H9 (cell line): Measurements from ENCODE around the gene ST6GALNAC3. TPM values are rescaled to one million over a fixed set of nuclear protein-coding genes. Genes with fewer than 3 reads are reported as not detected.

ENCODE experiments used
- DNase-seq: peaks from one replicate; pipeline ENCODE4 v3.0.0-alpha.2; 2017
- H2AFZ ChIP-seq: one replicate; pipeline ENCODE4 v1.6.1; 2013; ENCODE audit warnings: mild to moderate bottlenecking, low read length, control low read depth, moderate library complexity
- H2AK5ac ChIP-seq: 2 replicates; pipeline ENCODE4 v1.6.1; 2013; ENCODE audit warnings: low read length, control low read depth, mixed read lengths; ENCODE audit not compliant: insufficient read length
- H2BK120ac ChIP-seq: one replicate; pipeline ENCODE4 v1.6.1; 2013; ENCODE audit warnings: low read depth, mild to moderate bottlenecking, low read length, control low read depth, inconsistent platforms; ENCODE audit not compliant: poor library complexity, severe bottlenecking
- H2BK12ac ChIP-seq: 2 replicates; pipeline ENCODE4 v1.6.1; 2013; ENCODE audit warnings: low read length, control low read depth, mixed read lengths, low read depth; ENCODE audit not compliant: insufficient read length
- H2BK15ac ChIP-seq: 2 replicates; pipeline ENCODE4 v1.6.1; 2013; ENCODE audit warnings: low read depth, low read length, control low read depth
- H2BK20ac ChIP-seq: one replicate; pipeline ENCODE4 v1.6.1; 2013; ENCODE audit warnings: low read depth, mild to moderate bottlenecking, low read length, control low read depth, inconsistent platforms; ENCODE audit not compliant: poor library complexity, severe bottlenecking
- H2BK5ac ChIP-seq: 2 replicates; pipeline ENCODE4 v1.6.1; 2013; ENCODE audit warnings: low read length, control low read depth, mixed read lengths; ENCODE audit not compliant: insufficient read length
- H3K14ac ChIP-seq: 2 replicates; pipeline ENCODE4 v1.6.1; 2013; ENCODE audit warnings: low read length, control low read depth; ENCODE audit not compliant: insufficient read depth
- H3K18ac ChIP-seq: 2 replicates; pipeline ENCODE4 v1.6.1; 2013; ENCODE audit warnings: low read depth, mild to moderate bottlenecking, mixed read lengths, low read length, control low read depth; ENCODE audit not compliant: insufficient read length
- H3K23ac ChIP-seq: 2 replicates; pipeline ENCODE4 v1.6.1; 2013; ENCODE audit warnings: low read length, control low read depth, mixed read lengths, low read depth; ENCODE audit not compliant: insufficient read length
- H3K23me2 ChIP-seq: 2 replicates; pipeline ENCODE4 v1.6.1; 2013; ENCODE audit warnings: low read depth, mild to moderate bottlenecking, mixed read lengths, low read length, control low read depth; ENCODE audit not compliant: insufficient read length, poor library complexity, severe bottlenecking
- H3K27ac ChIP-seq: 2 replicates; pipeline ENCODE4 v1.5.1; 2013; ENCODE audit warnings: low read length, control low read depth, mixed read lengths, low read depth; ENCODE audit not compliant: insufficient read length
- H3K27me3 ChIP-seq: 2 replicates; pipeline ENCODE4 v1.6.1; 2013; ENCODE audit warnings: low read length, control low read depth, inconsistent platforms; ENCODE audit not compliant: insufficient read depth
- H3K4ac ChIP-seq: 2 replicates; pipeline ENCODE4 v1.6.1; 2013; ENCODE audit warnings: low read depth, mild to moderate bottlenecking, control low read depth, inconsistent platforms, low read length, moderate library complexity
- H3K4me1 ChIP-seq: 2 replicates; pipeline ENCODE4 v1.6.1; 2013; ENCODE audit warnings: low read length, control low read depth, inconsistent platforms; ENCODE audit not compliant: insufficient read depth
- H3K4me2 ChIP-seq: 2 replicates; pipeline ENCODE4 v1.6.1; 2013; ENCODE audit warnings: low read length, control low read depth, mixed read lengths; ENCODE audit not compliant: insufficient read length, insufficient read depth
- H3K56ac ChIP-seq: 2 replicates; pipeline ENCODE4 v1.6.1; 2013; ENCODE audit warnings: low read depth, mild to moderate bottlenecking, mixed read lengths, low read length, control low read depth; ENCODE audit not compliant: insufficient read length
- H3K79me1 ChIP-seq: 2 replicates; pipeline ENCODE4 v1.6.1; 2013; ENCODE audit warnings: low read depth, mild to moderate bottlenecking, moderate library complexity, low read length, control low read depth, inconsistent platforms; ENCODE audit not compliant: insufficient read depth, poor library complexity, severe bottlenecking
- H3K79me2 ChIP-seq: 2 replicates; pipeline ENCODE4 v1.6.1; 2013; ENCODE audit warnings: low read length, control low read depth, inconsistent platforms; ENCODE audit not compliant: insufficient read depth
- H3K9ac ChIP-seq: 2 replicates; pipeline ENCODE4 v1.6.1; 2013; ENCODE audit warnings: low read length, control low read depth, mixed read lengths; ENCODE audit not compliant: insufficient read length; ENCODE audit errors: extremely low read depth
- H3K9me3 ChIP-seq: one replicate; pipeline ENCODE4 v1.6.1; 2013; ENCODE audit warnings: low read depth, low read length, inconsistent platforms; ENCODE audit not compliant: control insufficient read depth
- H3T11ph ChIP-seq: one replicate; pipeline ENCODE4 v1.6.1; 2013; ENCODE audit warnings: mild to moderate bottlenecking, low read length, control low read depth, inconsistent platforms
- H4K20me1 ChIP-seq: one replicate; pipeline ENCODE4 v1.6.1; 2013; ENCODE audit not compliant: control insufficient read depth, insufficient read length, insufficient read depth
- H4K5ac ChIP-seq: 2 replicates; pipeline ENCODE4 v1.6.1; 2013; ENCODE audit warnings: low read depth, mild to moderate bottlenecking, mixed read lengths, low read length, control low read depth; ENCODE audit not compliant: insufficient read length
- H4K8ac ChIP-seq: replicated peaks from 2 replicates; pipeline ENCODE4 v1.6.1; 2013; ENCODE audit warnings: low read length, control low read depth, mixed read lengths, low read depth; ENCODE audit not compliant: insufficient read length
- H4K91ac ChIP-seq: 2 replicates; pipeline ENCODE4 v1.6.1; 2013; ENCODE audit warnings: low read depth, mild to moderate bottlenecking, moderate library complexity, mixed read lengths, low read length, control low read depth; ENCODE audit not compliant: insufficient read length
- H3K27ac Mint-ChIP-seq, 3 experiments: 2 replicates in 2 of 3; 3 replicates in 1 of 3; pipeline ENCODE4 v1.8.0; 2020 to 2021; ENCODE audit warnings: mixed read lengths in 3 of 3, mild to moderate bottlenecking in 1 of 3, moderate library complexity in 1 of 3
- H3K27me3 Mint-ChIP-seq: 2 replicates; pipeline ENCODE4 v1.8.0; 2021; ENCODE audit warnings: low read depth, mild to moderate bottlenecking, moderate library complexity, mixed read lengths
- H3K36me3 Mint-ChIP-seq, 3 experiments: 2 replicates in 2 of 3; 3 replicates in 1 of 3; pipeline ENCODE4 v1.8.0; 2020 to 2021; ENCODE audit warnings: low read depth in 3 of 3, mixed read lengths in 3 of 3; ENCODE audit not compliant: insufficient read depth in 1 of 3
- H3K4me1 Mint-ChIP-seq, 2 experiments: 2 replicates each; pipeline ENCODE4 v1.8.0; 2020; ENCODE audit warnings: mixed read lengths in 2 of 2
- H3K4me3 Mint-ChIP-seq, 2 experiments: 2 replicates in 1 of 2; 3 replicates in 1 of 2; pipeline ENCODE4 v1.8.0; 2020 to 2021; ENCODE audit warnings: mild to moderate bottlenecking in 2 of 2, mixed read lengths in 2 of 2, moderate library complexity in 1 of 2
- H3K9me3 Mint-ChIP-seq, 2 experiments: 2 replicates in 1 of 2; 3 replicates in 1 of 2; pipeline ENCODE4 v1.8.0; 2020; ENCODE audit warnings: mild to moderate bottlenecking in 2 of 2, mixed read lengths in 2 of 2, moderate library complexity in 1 of 2
- WGBS: extraction: QIAGEN DNeasy Blood & Tissue Kit; methylation state at CpG from one replicate; pipeline ENCODE4 v1.1.7; 2013; ENCODE audit warnings: missing lambda C conversion rate, low lambda C conversion rate, mixed read lengths; ENCODE audit not compliant: insufficient read length; ENCODE audit errors: extremely low coverage; 5-methylcytosine and 5-hydroxymethylcytosine counted together
- total RNA-seq: library from RNA; stranded (reverse); gene quantifications from 2 replicates; pipeline ENCODE4 v1.2.1, GENCODE V29; 2021
- TF ChIP-seq, protein P1 (sequence below): fragments of 200-600 bp; sonication (generic); conservative IDR thresholded peaks from 3 replicates; pipeline ENCODE4 v1.8.0; 2021; ENCODE audit warnings: antibody characterized with exemption, mild to moderate bottlenecking

The ST6GALNAC3 gene
- total RNA-seq, 1 experiment from 2014 or later = 11.2 TPM

DNA sequence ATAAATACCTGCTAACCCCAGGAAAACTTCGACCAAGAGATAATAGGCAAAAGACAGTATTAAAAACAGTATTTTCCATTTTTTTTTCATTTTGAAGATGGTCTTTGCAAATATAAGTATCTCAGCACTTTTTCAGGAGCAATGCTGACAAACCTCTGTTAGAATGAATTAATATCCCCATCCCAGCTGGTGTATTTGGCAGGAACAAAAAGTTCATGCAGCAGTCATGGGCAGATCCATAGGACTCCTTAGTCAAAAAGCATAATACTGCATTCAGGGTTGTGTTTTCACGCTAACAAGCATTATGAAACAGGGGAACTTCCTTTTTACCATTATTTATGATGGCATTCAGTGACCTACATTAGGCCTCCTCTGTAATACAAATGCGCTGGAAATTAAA lies 344.0 kb downstream of the ST6GALNAC3 start:
- Histone ChIP-seq H3K18ac (no peak overlapping the region), H2BK20ac (no peak overlapping the region), H3K79me1 (no peaks in the 10 kb centered on the region), H4K5ac (no peak overlapping the region), H3T11ph (no peak overlapping the region), H2AFZ (no peak overlapping the region), H2AK5ac (no peak overlapping the region), H3K4me1 (no peaks in the 10 kb centered on the region; the same call in 1 of the 2 replicates), H3K9me3 (no peaks in the 10 kb centered on the region), H3K27ac (no peak overlapping the region), H3K4ac (no peak overlapping the region), H3K27me3 (no peaks in the 10 kb centered on the region), H2BK15ac (no peak overlapping the region), H3K9ac (no peak overlapping the region), H2BK5ac (no peak overlapping the region), H2BK120ac (no peak overlapping the region), H3K4me2 (no peak overlapping the region), H4K20me1 (no peaks in the 10 kb centered on the region), H3K23me2 (no peaks in the 10 kb centered on the region), H3K56ac (no peak overlapping the region), H4K91ac (no peak overlapping the region), H3K23ac (no peak overlapping the region), H3K14ac (no peak overlapping the region), H4K8ac (no peak overlapping the region), H3K79me2 (no peaks in the 10 kb centered on the region), H2BK12ac (no peak overlapping the region)
- TF ChIP-seq, protein P1, sequence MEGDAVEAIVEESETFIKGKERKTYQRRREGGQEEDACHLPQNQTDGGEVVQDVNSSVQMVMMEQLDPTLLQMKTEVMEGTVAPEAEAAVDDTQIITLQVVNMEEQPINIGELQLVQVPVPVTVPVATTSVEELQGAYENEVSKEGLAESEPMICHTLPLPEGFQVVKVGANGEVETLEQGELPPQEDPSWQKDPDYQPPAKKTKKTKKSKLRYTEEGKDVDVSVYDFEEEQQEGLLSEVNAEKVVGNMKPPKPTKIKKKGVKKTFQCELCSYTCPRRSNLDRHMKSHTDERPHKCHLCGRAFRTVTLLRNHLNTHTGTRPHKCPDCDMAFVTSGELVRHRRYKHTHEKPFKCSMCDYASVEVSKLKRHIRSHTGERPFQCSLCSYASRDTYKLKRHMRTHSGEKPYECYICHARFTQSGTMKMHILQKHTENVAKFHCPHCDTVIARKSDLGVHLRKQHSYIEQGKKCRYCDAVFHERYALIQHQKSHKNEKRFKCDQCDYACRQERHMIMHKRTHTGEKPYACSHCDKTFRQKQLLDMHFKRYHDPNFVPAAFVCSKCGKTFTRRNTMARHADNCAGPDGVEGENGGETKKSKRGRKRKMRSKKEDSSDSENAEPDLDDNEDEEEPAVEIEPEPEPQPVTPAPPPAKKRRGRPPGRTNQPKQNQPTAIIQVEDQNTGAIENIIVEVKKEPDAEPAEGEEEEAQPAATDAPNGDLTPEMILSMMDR = no peak
- H3K4me1 Mint-ChIP-seq = no peaks in the 10 kb centered on the region
- no peak for DNase-seq
- WGBS = no CpG with 5 or more reads among the region's 3 CpGs
- H3K27ac Mint-ChIP-seq = no peak overlapping the region
- no peaks in the 10 kb centered on the region for H3K27me3 Mint-ChIP-seq
- H3K4me3 Mint-ChIP-seq = no peak overlapping the region
- H3K36me3 Mint-ChIP-seq = no peaks in the 10 kb centered on the region
- no peaks in the 10 kb centered on the region for H3K9me3 Mint-ChIP-seq
